ENCODE results near the gene EXOC6B.

DNA sequence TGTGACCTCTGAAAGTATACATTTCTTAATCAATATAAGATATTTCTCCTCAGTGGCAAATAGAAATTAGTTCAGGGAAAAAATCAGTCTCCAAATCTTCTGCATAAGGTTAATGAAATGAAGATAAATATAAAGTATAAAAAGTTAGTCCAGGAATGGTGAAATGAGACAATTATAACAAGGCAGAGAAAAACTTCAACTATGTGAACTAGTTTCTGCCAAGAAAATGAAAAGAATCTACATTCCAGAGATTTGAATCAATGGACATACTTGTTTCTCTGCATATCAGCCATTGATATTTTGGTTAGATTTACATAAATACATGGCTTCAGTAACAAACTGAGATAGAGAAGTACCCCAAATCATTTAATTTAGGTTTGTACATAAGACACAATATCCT, 249.0 kb downstream of the EXOC6B start:
- TF ChIP-seq POLR2A (IDR thresholded peaks at IDR 0.05), result no peak
- TF ChIP-seq, protein P1, sequence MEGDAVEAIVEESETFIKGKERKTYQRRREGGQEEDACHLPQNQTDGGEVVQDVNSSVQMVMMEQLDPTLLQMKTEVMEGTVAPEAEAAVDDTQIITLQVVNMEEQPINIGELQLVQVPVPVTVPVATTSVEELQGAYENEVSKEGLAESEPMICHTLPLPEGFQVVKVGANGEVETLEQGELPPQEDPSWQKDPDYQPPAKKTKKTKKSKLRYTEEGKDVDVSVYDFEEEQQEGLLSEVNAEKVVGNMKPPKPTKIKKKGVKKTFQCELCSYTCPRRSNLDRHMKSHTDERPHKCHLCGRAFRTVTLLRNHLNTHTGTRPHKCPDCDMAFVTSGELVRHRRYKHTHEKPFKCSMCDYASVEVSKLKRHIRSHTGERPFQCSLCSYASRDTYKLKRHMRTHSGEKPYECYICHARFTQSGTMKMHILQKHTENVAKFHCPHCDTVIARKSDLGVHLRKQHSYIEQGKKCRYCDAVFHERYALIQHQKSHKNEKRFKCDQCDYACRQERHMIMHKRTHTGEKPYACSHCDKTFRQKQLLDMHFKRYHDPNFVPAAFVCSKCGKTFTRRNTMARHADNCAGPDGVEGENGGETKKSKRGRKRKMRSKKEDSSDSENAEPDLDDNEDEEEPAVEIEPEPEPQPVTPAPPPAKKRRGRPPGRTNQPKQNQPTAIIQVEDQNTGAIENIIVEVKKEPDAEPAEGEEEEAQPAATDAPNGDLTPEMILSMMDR (IDR thresholded peaks at IDR 0.05), result no peak
